Measurements from ENCODE around the gene LGSN.
"Not testable (repeated sequence)": the region's sequence is repeated elsewhere in the genome, so short reads cannot be mapped to it uniquely, and the experiment has no call there.

DNA sequence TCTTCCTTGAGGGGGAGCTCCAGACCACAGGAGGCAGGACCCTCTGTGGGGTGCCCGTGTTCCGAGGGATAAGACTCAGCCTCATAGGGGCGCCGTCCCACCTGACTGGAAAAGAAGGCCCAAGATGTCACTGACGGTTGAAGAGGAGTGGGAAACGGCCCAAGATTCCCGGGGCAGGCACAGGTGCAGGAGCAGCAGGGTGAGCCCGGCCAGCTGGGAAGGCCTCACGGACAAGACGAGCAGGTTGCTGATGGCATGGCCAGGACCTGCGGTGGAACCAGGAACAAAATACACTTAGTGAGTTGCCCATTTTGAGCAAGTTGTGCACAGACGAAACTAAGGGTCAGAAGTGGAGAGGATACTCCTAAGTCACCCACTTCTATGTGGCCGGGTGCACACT lies 89.8 kb downstream of the LGSN start:
- TF ChIP-seq, protein P1, sequence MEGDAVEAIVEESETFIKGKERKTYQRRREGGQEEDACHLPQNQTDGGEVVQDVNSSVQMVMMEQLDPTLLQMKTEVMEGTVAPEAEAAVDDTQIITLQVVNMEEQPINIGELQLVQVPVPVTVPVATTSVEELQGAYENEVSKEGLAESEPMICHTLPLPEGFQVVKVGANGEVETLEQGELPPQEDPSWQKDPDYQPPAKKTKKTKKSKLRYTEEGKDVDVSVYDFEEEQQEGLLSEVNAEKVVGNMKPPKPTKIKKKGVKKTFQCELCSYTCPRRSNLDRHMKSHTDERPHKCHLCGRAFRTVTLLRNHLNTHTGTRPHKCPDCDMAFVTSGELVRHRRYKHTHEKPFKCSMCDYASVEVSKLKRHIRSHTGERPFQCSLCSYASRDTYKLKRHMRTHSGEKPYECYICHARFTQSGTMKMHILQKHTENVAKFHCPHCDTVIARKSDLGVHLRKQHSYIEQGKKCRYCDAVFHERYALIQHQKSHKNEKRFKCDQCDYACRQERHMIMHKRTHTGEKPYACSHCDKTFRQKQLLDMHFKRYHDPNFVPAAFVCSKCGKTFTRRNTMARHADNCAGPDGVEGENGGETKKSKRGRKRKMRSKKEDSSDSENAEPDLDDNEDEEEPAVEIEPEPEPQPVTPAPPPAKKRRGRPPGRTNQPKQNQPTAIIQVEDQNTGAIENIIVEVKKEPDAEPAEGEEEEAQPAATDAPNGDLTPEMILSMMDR (IDR thresholded peaks at IDR 0.05 in 4 of 5, conservative IDR thresholded peaks at IDR 0.05 in 1 of 5) = not testable (repeated sequence)
- TF ChIP-seq POLR2A (IDR thresholded peaks at IDR 0.05) = not testable (repeated sequence)

Data from gastrocnemius medialis (tissue), 4 donors.